ENCODE data around the gene PFKFB3. TPM values are rescaled to one million over a fixed set of nuclear protein-coding genes. Genes with fewer than 3 reads are reported as not detected.
"Not testable (repeated sequence)": the region's sequence is repeated elsewhere in the genome, so short reads cannot be mapped to it uniquely, and the experiment has no call there.

PFKFB3 gene
- polyA plus RNA-seq, 1 experiment: 30.7 TPM

GRCh38 chr10:6240254-6240653 lies 37.5 kb downstream of the PFKFB3 start:
- no peak for TF ChIP-seq CTCF (IDR thresholded peaks at IDR 0.05; ENCODE audit: insufficient read depth, low read depth, low read length)
- Histone ChIP-seq H3K4me3 (ENCODE audit: low read depth, low read length) (no peak overlapping the region), H3K27me3 (ENCODE audit: control insufficient read depth, insufficient read depth, low read length) (no peaks in the 10 kb centered on the region), H3K36me3 (ENCODE audit: control insufficient read depth, insufficient read depth, low read length) (0 out of 2 replicates have a peak, but pooled peaks cover 3% of the 10 kb centered on the region)
- CTCF ChIA-PET: interaction anchor here (0.6 kb wide), 1 partner anchor 159 kb away, joined by 4 read pairs; no protein-coding TSS in a partner anchor
- POLR2A ChIA-PET: no interaction called here
- no peak for DNase-seq (ENCODE audit: low read depth)

- POLR2A ChIA-PET: no interaction called here
- Histone ChIP-seq H3K4me3 (ENCODE audit: low read depth, low read length) (no peak overlapping the region), H3K27me3 (ENCODE audit: control insufficient read depth, insufficient read depth, low read length) (no peaks in the 10 kb centered on the region), H3K36me3 (ENCODE audit: control insufficient read depth, insufficient read depth, low read length) (no peaks in the 10 kb centered on the region)
- CTCF ChIA-PET: interaction anchor here (1.4 kb wide), 1 partner anchor 39 kb away, joined by 3 read pairs; the partner anchor contains the start of gene PFKFB3
- DNase-seq (ENCODE audit: low read depth): no peak
- TF ChIP-seq CTCF (IDR thresholded peaks at IDR 0.05; ENCODE audit: insufficient read depth, low read depth, low read length): no peak
Measured at GRCh38 chr10:6242089-6242488, 39.4 kb downstream of the PFKFB3 start.

GRCh38 chr10:6244510-6244909 lies 41.8 kb downstream of the PFKFB3 start:
- no peak overlapping the region for H3K4me3 ChIP-seq (ENCODE audit: low read depth, low read length)
- no peaks in the 10 kb centered on the region for H3K36me3 ChIP-seq (ENCODE audit: control insufficient read depth, insufficient read depth, low read length)
- ChIA-PET POLR2A (no interaction called here), CTCF (interaction anchor here (0.8 kb wide), 1 partner anchor 157 kb away, joined by 3 read pairs; no protein-coding TSS in a partner anchor)
- no peaks in the 10 kb centered on the region for H3K27me3 ChIP-seq (ENCODE audit: control insufficient read depth, insufficient read depth, low read length)
- no peak for TF ChIP-seq CTCF (IDR thresholded peaks at IDR 0.05; ENCODE audit: insufficient read depth, low read depth, low read length)
- no peak for DNase-seq (ENCODE audit: low read depth)

- POLR2A ChIA-PET: no interaction called here
- DNase-seq (ENCODE audit: low read depth): no peak
Measured at GRCh38 chr10:6247041-6247712, 44.4 kb downstream of the PFKFB3 start.

GRCh38 chr10:6248908-6249307 lies 46.2 kb downstream of the PFKFB3 start:
- H3K27me3 ChIP-seq (ENCODE audit: control insufficient read depth, insufficient read depth, low read length); POLR2A ChIA-PET; DNase-seq (ENCODE audit: low read depth); H3K4me3 ChIP-seq (ENCODE audit: low read depth, low read length); H3K36me3 ChIP-seq (ENCODE audit: control insufficient read depth, insufficient read depth, low read length); CTCF ChIA-PET: not testable (repeated sequence)

More at GRCh38 chr10:6247041-6247712, 44.4 kb downstream of the PFKFB3 start:
- H3K27me3 ChIP-seq (ENCODE audit: control insufficient read depth, insufficient read depth, low read length): no peaks in the 10 kb centered on the region
- H3K36me3 ChIP-seq (ENCODE audit: control insufficient read depth, insufficient read depth, low read length): no peaks in the 10 kb centered on the region
- TF ChIP-seq CTCF (IDR thresholded peaks at IDR 0.05; ENCODE audit: insufficient read depth, low read depth, low read length): no peak
- no peak overlapping the region for H3K4me3 ChIP-seq (ENCODE audit: low read depth, low read length)
- CTCF ChIA-PET: interaction anchor here (1.0 kb wide), 1 partner anchor 9 kb away, joined by 3 read pairs; no protein-coding TSS in a partner anchor

All from BJ (cell line).